PC-3 (cell line): ENCODE data around the gene NRSN2. TPM values are rescaled to one million over a fixed set of nuclear protein-coding genes. Genes with fewer than 3 reads are reported as not detected.

ENCODE experiments used
- ATAC-seq: fragments of 200-7000 bp; cut with Tn5 transposase; 2 replicates; pipeline ENCODE4 v1.9.1; 2020; ENCODE audit warnings: mild to moderate bottlenecking, moderate library complexity
- BruUV-seq: library from RNA; stranded (reverse); fragments of 400-500 nt; replicated peaks from 2 replicates; lab custom pipeline; 2021; lab: Mats Ljungman, UMichigan
- CTCF ChIA-PET: fragments of 300-600 bp; sonication (Branson Sonifier 250); formaldehyde crosslinking; loops from one replicate; lab custom pipeline; 2022; ENCODE audit warnings: antibody characterized with exemption; lab: Charles Lee
- POLR2A ChIA-PET: fragments of 300-600 bp; sonication (Branson Sonifier 250); formaldehyde crosslinking; loops from one replicate; lab custom pipeline; 2022; ENCODE audit warnings: antibody characterized with exemption; ENCODE audit not compliant: unreplicated experiment; lab: Charles Lee
- DNase-seq: peaks from one replicate; pipeline ENCODE4 v3.0.0-alpha.2; 2015
- H2AFZ ChIP-seq: fragments of 300-600 bp; sonication (generic); 2 replicates; pipeline ENCODE4 v1.6.0; 2016; ENCODE audit warnings: antibody characterized with exemption, low read length
- H3F3A ChIP-seq: fragments of 300-600 bp; sonication (generic); one replicate; pipeline ENCODE4 v1.6.0; 2017; ENCODE audit warnings: antibody characterized with exemption, low read length, control low read depth, mild to moderate bottlenecking; ENCODE audit not compliant: unreplicated experiment
- H3K27ac ChIP-seq: fragments of 300-600 bp; sonication (generic); 2 replicates; pipeline ENCODE4 v1.5.1; 2016; ENCODE audit warnings: mild to moderate bottlenecking, low read length
- H3K27me3 ChIP-seq: fragments of 300-600 bp; sonication (generic); 2 replicates; pipeline ENCODE4 v1.6.1; 2016; ENCODE audit warnings: low read length, mixed read lengths
- H3K36me3 ChIP-seq: fragments of 300-600 bp; sonication (generic); 2 replicates; pipeline ENCODE4 v1.6.1; 2016; ENCODE audit warnings: low read depth, mixed run types, low read length, mixed read lengths
- H3K4me1 ChIP-seq: fragments of 300-600 bp; sonication (generic); 2 replicates; pipeline ENCODE4 v1.5.1; 2016; ENCODE audit warnings: low read length; ENCODE audit not compliant: insufficient read depth
- H3K4me2 ChIP-seq: fragments of 300-600 bp; sonication (generic); 2 replicates; pipeline ENCODE4 v1.6.0; 2016; ENCODE audit warnings: low read length
- H3K4me3 ChIP-seq: fragments of 300-600 bp; sonication (generic); 2 replicates; pipeline ENCODE4 v1.5.1; 2016; ENCODE audit warnings: mild to moderate bottlenecking, low read length, mixed read lengths
- H3K79me2 ChIP-seq: fragments of 300-600 bp; sonication (generic); 2 replicates; pipeline ENCODE4 v1.6.1; 2017; ENCODE audit warnings: low read length, mixed read lengths
- H3K9ac ChIP-seq: fragments of 300-600 bp; sonication (generic); 2 replicates; pipeline ENCODE4 v1.6.0; 2016; ENCODE audit warnings: mild to moderate bottlenecking, low read length
- H3K9me2 ChIP-seq: fragments of 300-600 bp; sonication (generic); replicated peaks from 2 replicates; pipeline ENCODE4 v1.6.1; 2016; ENCODE audit warnings: mixed run types, low read length, mixed read lengths
- H3K9me3 ChIP-seq: fragments of 300-600 bp; sonication (generic); 2 replicates; pipeline ENCODE4 v1.6.1; 2016; ENCODE audit warnings: low read length, mixed read lengths
- H4K20me1 ChIP-seq: fragments of 300-600 bp; sonication (generic); 2 replicates; pipeline ENCODE4 v1.6.1; 2016; ENCODE audit warnings: low read length, mixed read lengths
- CTCF ChIP-seq: fragments of 300-600 bp; sonication (generic); conservative IDR thresholded peaks from 2 replicates; pipeline ENCODE4 v1.5.1; 2017; ENCODE audit warnings: antibody characterized with exemption, low read depth, mild to moderate bottlenecking, low read length
- EZH2 ChIP-seq: fragments of 300-600 bp; sonication (generic); IDR thresholded peaks from one replicate; pipeline ENCODE4 v1.6.1; 2017; ENCODE audit warnings: antibody characterized with exemption, mild to moderate bottlenecking, low read length; ENCODE audit not compliant: unreplicated experiment
- EZH2phosphoT487 ChIP-seq: fragments of 300-600 bp; sonication (generic); IDR thresholded peaks from 2 replicates; pipeline ENCODE4 v1.6.1; 2018; ENCODE audit warnings: mild to moderate bottlenecking, antibody characterized with exemption, low read length, borderline replicate concordance
- intact Hi-C: fragments of 100-400 bp; cut with micrococcal nuclease; formaldehyde crosslinking; loops from 2 replicates; pipeline ENCODE4 v1.9.0; 2023
- total RNA-seq: library from RNA; depleted of rRNA; stranded (reverse); fragments of >200 nt; gene quantifications from 2 replicates; pipeline ENCODE4 v1.2.3, GENCODE V29; 2014

NRSN2 gene
- total RNA-seq, 1 experiment from 2014 or later, result 50.7 TPM

- H3K36me3 ChIP-seq, result peaks cover 51% of the 10 kb centered on the region
- CTCF ChIA-PET, result interaction anchor here (1.2 kb wide), 1 partner anchor 34 kb away, joined by 3 read pairs; no protein-coding TSS in a partner anchor
- no TSS peak for BruUV-seq
Observed at GRCh38 chr20:397432-398237, 50.7 kb downstream of the NRSN2 start.

GRCh38 chr20:399182-399707 is 52.3 kb downstream of the NRSN2 start:
- no peak for TF ChIP-seq EZH2
- no peak for TF ChIP-seq EZH2phosphoT487
- TF ChIP-seq CTCF, result no peak
- Histone ChIP-seq H2AFZ (no peak overlapping the region), H3K36me3 (peaks cover 38% of the 10 kb centered on the region), H3K79me2 (no peaks in the 10 kb centered on the region), H3K4me1 (peaks cover 24% of the 10 kb centered on the region), H3F3A (no peaks in the 10 kb centered on the region), H3K9ac (no peak overlapping the region), H4K20me1 (no peaks in the 10 kb centered on the region), H3K9me2 (no peaks in the 10 kb centered on the region), H3K4me2 (no peak overlapping the region), H3K27me3 (no peaks in the 10 kb centered on the region), H3K4me3 (no peak overlapping the region), H3K27ac (peak overlapping the region; percentile 25), H3K9me3 (no peaks in the 10 kb centered on the region)
- BruUV-seq, result no TSS peak
- intact Hi-C loops, result no loop called here
- ChIA-PET CTCF (no interaction called here), POLR2A (interaction anchor here (0.6 kb wide), 1 partner anchor 17 kb away, joined by 4 read pairs; no protein-coding TSS in a partner anchor)
- DNase-seq (no peak), ATAC-seq (no peak)

More at GRCh38 chr20:397432-398237, 50.7 kb downstream of the NRSN2 start:
- Histone ChIP-seq H3K9me3 (no peaks in the 10 kb centered on the region), H2AFZ (no peak overlapping the region), H3K4me1 (peaks cover 20% of the 10 kb centered on the region), H3K4me2 (no peak overlapping the region), H3K27ac (no peak overlapping the region), H3K4me3 (no peak overlapping the region), H3K9ac (no peak overlapping the region), H3K9me2 (no peaks in the 10 kb centered on the region), H3K27me3 (no peaks in the 10 kb centered on the region), H3K79me2 (no peaks in the 10 kb centered on the region), H4K20me1 (no peaks in the 10 kb centered on the region), H3F3A (no peaks in the 10 kb centered on the region)
- DNase-seq (no peak), ATAC-seq (no peak)
- TF ChIP-seq EZH2phosphoT487 (no peak), CTCF (no peak), EZH2 (no peak)
- POLR2A ChIA-PET, result interaction anchor here (0.6 kb wide), 1 partner anchor 15 kb away, joined by 4 read pairs; no protein-coding TSS in a partner anchor
- intact Hi-C loops, result no loop called here

GRCh38 chr20:400128-400453 is 53.2 kb downstream of the NRSN2 start:
- CTCF ChIA-PET, result interaction anchor here (0.6 kb wide), 1 partner anchor 31 kb away, joined by 3 read pairs; no protein-coding TSS in a partner anchor
- no peak overlapping the region for H3K4me2 ChIP-seq

More at GRCh38 chr20:400128-400453, 53.2 kb downstream of the NRSN2 start:
- no peaks in the 10 kb centered on the region for H3K27me3 ChIP-seq
- no peaks in the 10 kb centered on the region for H3K9me2 ChIP-seq
- H3K4me1 ChIP-seq, result peaks cover 24% of the 10 kb centered on the region
- no peaks in the 10 kb centered on the region for H3K79me2 ChIP-seq
- no peaks in the 10 kb centered on the region for H3F3A ChIP-seq
- DNase-seq (no peak), ATAC-seq (peak; percentile 2; the same call in 1 of the 2 replicates)
- POLR2A ChIA-PET, result no interaction called here
- intact Hi-C loops, result loop anchor here (2.0 to 5.0 kb wide), 2 partner anchors 17 to 38 kb away; no protein-coding TSS in a partner anchor
- no peaks in the 10 kb centered on the region for H3K9me3 ChIP-seq
- no peak overlapping the region for H3K4me3 ChIP-seq
- peaks cover 30% of the 10 kb centered on the region for H3K36me3 ChIP-seq
- BruUV-seq, result no TSS peak
- TF ChIP-seq CTCF (no peak), EZH2 (no peak), EZH2phosphoT487 (no peak)
- H2AFZ ChIP-seq, result no peak overlapping the region
- peak overlapping the region; percentile 87 for H3K27ac ChIP-seq
- no peak overlapping the region for H3K9ac ChIP-seq
- H4K20me1 ChIP-seq, result no peaks in the 10 kb centered on the region
